K562 (cell line): ENCODE measurements around the gene GLT1D1. TPM values are rescaled to one million over a fixed set of nuclear protein-coding genes. Genes with fewer than 3 reads are reported as not detected.

Source experiments
- ATAC-seq: fragments of 200-7000 bp; cut with Tn5 transposase; 3 replicates; pipeline ENCODE4 v1.9.1; 2020; ENCODE audit warnings: moderate library complexity
- BruUV-seq: library from RNA; stranded (reverse); fragments of 400-500 nt; replicated peaks from 2 replicates; lab custom pipeline; 2021; lab: Mats Ljungman, UMichigan
- CTCF ChIA-PET: fragments of 300-600 bp; formaldehyde crosslinking; extraction: SDS; loops from one replicate; lab custom pipeline; 2021; ENCODE audit warnings: low intra/inter-chr PET ratio; lab: Yijun Ruan, JAX
- POLR2A ChIA-PET: fragments of 300-600, 350-650 bp; sonication (Branson Sonifier 250); formaldehyde crosslinking; extraction: SDS; loops from one replicate; lab custom pipeline; 2021; ENCODE audit warnings: antibody characterized with exemption, inconsistent platforms; lab: Yijun Ruan, JAX
- DNase-seq, 4 experiments: peaks; one replicate each; pipeline versions ENCODE4 v3.0.0 to v3.0.0-alpha.2; 2011 to 2018; ENCODE audit warnings: low spot score in 3 of 4, mixed read lengths in 3 of 4; ENCODE audit errors: extremely low read depth in 1 of 4
- FAIRE-seq: peaks from 2 replicates; lab custom pipeline; 2011; peaks lifted over from hg19 to GRCh38; lab: Jason Lieb, UNC
- H2AFZ ChIP-seq: 2 replicates; pipeline ENCODE4 v1.6.0; 2011; ENCODE audit warnings: low read depth, low read length, control low read depth, inconsistent platforms
- H3K27ac ChIP-seq: fragments of 200-600 bp; 3 replicates; pipeline ENCODE4 v1.8.0; 2011; ENCODE audit warnings: low read depth, mild to moderate bottlenecking, control low read depth, inconsistent platforms, low read length, moderate library complexity, mixed read lengths; ENCODE audit errors: extremely low read depth
- H3K27me3 ChIP-seq, 2 experiments: fragments of 300-600 bp in 1 of 2; 2 replicates in 1 of 2; 3 replicates in 1 of 2; pipeline versions ENCODE4 v1.6.0 to v1.8.0; 2011; ENCODE audit warnings: inconsistent platforms in 2 of 2, low read length in 2 of 2, mild to moderate bottlenecking in 1 of 2, mixed read lengths in 1 of 2, moderate library complexity in 1 of 2; ENCODE audit not compliant: control insufficient read depth in 2 of 2, insufficient read depth in 2 of 2
- H3K36me3 ChIP-seq: fragments of 300-600 bp; 3 replicates; pipeline ENCODE4 v1.8.0; 2011; ENCODE audit warnings: mild to moderate bottlenecking, low read length, inconsistent platforms; ENCODE audit not compliant: control insufficient read depth, insufficient read depth
- H3K4me1 ChIP-seq, 2 experiments: fragments of 200-600 bp in 1 of 2; replicated peaks in 1 of 2; 2 replicates in 1 of 2; 3 replicates in 1 of 2; pipeline versions ENCODE4 v1.5.1 to v1.8.0; 2011; ENCODE audit warnings: inconsistent platforms in 2 of 2, low read length in 2 of 2, mild to moderate bottlenecking in 1 of 2, mixed read lengths in 1 of 2, moderate library complexity in 1 of 2; ENCODE audit not compliant: control insufficient read depth in 2 of 2, insufficient read depth in 2 of 2
- H3K4me2 ChIP-seq: 2 replicates; pipeline ENCODE4 v1.6.1; 2011; ENCODE audit warnings: low read length, control low read depth, inconsistent platforms, mixed read lengths; ENCODE audit not compliant: insufficient read depth
- H3K4me3 ChIP-seq: fragments of 200-600 bp; sonication (generic), shearing (Covaris generic); 2 replicates; pipeline ENCODE4 v1.5.1; 2016; ENCODE audit warnings: control low read depth, inconsistent platforms
- H3K79me2 ChIP-seq: fragments of 200-600 bp; 3 replicates; pipeline ENCODE4 v1.8.0; 2011; ENCODE audit warnings: low read length, inconsistent platforms; ENCODE audit not compliant: control insufficient read depth, insufficient read depth
- H3K9ac ChIP-seq, 2 experiments: 2 replicates each; pipeline versions ENCODE4 v1.6.0 to v1.6.1; 2011; ENCODE audit warnings: low read depth in 2 of 2, low read length in 2 of 2, control low read depth in 1 of 2, inconsistent platforms in 1 of 2, mild to moderate bottlenecking in 1 of 2, mixed read lengths in 1 of 2; ENCODE audit not compliant: insufficient read depth in 1 of 2
- H3K9me1 ChIP-seq: one replicate; pipeline ENCODE4 v1.6.0; 2011; ENCODE audit warnings: inconsistent platforms, mild to moderate bottlenecking, low read length, moderate library complexity; ENCODE audit not compliant: control insufficient read depth, insufficient read depth
- H3K9me3 ChIP-seq: replicated peaks from 2 replicates; pipeline ENCODE4 v1.5.1; 2011; ENCODE audit warnings: low read depth, low read length, inconsistent platforms; ENCODE audit not compliant: control insufficient read depth, insufficient read depth
- H4K20me1 ChIP-seq: replicated peaks from 2 replicates; pipeline ENCODE4 v1.6.1; 2011; ENCODE audit warnings: low read length, inconsistent platforms, mixed read lengths; ENCODE audit not compliant: control insufficient read depth, insufficient read depth
- CREB1 ChIP-seq, 2 experiments: sonication (generic) in 1 of 2; formaldehyde crosslinking in 1 of 2; IDR thresholded peaks; 2 replicates each; pipeline versions ENCODE4 v1.6.1 to v1.8.0; 2012 to 2022; ENCODE audit warnings: inconsistent platforms in 1 of 2, mild to moderate bottlenecking in 1 of 2, missing genetic modification reagents in 1 of 2, moderate library complexity in 1 of 2
- GATAD2B ChIP-seq: fragments of 450-650 bp; IDR thresholded peaks from 2 replicates; pipeline ENCODE4 v1.6.1; 2017; ENCODE audit warnings: mild to moderate bottlenecking, borderline replicate concordance
- KLF13 ChIP-seq: fragments of 450-650 bp; IDR thresholded peaks from 2 replicates; pipeline ENCODE4 v1.6.1; 2016; ENCODE audit warnings: missing genetic modification characterization, low read depth, mild to moderate bottlenecking, missing compliant biosample characterization, moderate library complexity, borderline replicate concordance
- PCBP1 ChIP-seq: fragments of 200-400 bp; formaldehyde crosslinking; IDR thresholded peaks from 2 replicates; pipeline ENCODE4 v1.6.1; 2018; ENCODE audit warnings: mild to moderate bottlenecking, low read depth, low read length; ENCODE audit not compliant: poor library complexity, severe bottlenecking
- PRPF4 ChIP-seq: fragments of 200-400 bp; formaldehyde crosslinking; IDR thresholded peaks from one replicate; pipeline ENCODE4 v1.6.1; 2017; ENCODE audit warnings: low read length, low read depth, mild to moderate bottlenecking; ENCODE audit not compliant: insufficient read depth, poor library complexity, severe bottlenecking
- ZNF143 ChIP-seq: sonication (generic); formaldehyde crosslinking; IDR thresholded peaks from 2 replicates; pipeline ENCODE4 v1.9.0; 2022; ENCODE audit warnings: mild to moderate bottlenecking, missing genetic modification reagents
- ZNF354B ChIP-seq: fragments of 250-450 bp; sonication (Bioruptor Pico); IDR thresholded peaks from 2 replicates; pipeline ENCODE4 v1.4.0; 2020
- WGBS: fragments of 100-300 bp; shearing (Covaris generic); methylation state at CpG from one replicate; pipeline ENCODE4 v1.1.6; 2016; ENCODE audit warnings: low coverage, mixed read lengths; ENCODE audit not compliant: insufficient coverage; ENCODE audit errors: missing lambda C conversion rate; 5-methylcytosine and 5-hydroxymethylcytosine counted together
- in situ Hi-C: fragments of 300-500 bp; cut with MboI; formaldehyde crosslinking; loops from 4 replicates; pipeline ENCODE4 v1.15.0; 2018; ENCODE audit warnings: inconsistent platforms, mixed read lengths
- intact Hi-C: fragments of 100-400 bp; cut with micrococcal nuclease; formaldehyde crosslinking; loops from 2 replicates; pipeline ENCODE4 v1.14.2; 2022
- polyA plus RNA-seq, 8 experiments: library from polyadenylated mRNA; depleted of rRNA in 4 of 8; stranded (reverse) in 5 of 8; unstranded in 3 of 8; fragments of >200 nt; fragmentation: Nextera tagmentation in 2 of 8; fragmentation: Illumina TruSeq in 1 of 8; extraction: Ambion mirVana in 2 of 8; extraction: Trizol in 1 of 8; gene quantifications; 2 replicates each; pipeline versions ENCODE4 v1.2.1 to v1.2.3, GENCODE V29; 2011 to 2014; ENCODE audit warnings: inconsistent platforms in 1 of 8, missing spikeins in 1 of 8
- total RNA-seq, 7 experiments: library from RNA; depleted of rRNA in 6 of 7; stranded (reverse); fragments of >200 nt in 6 of 7; fragmentation: Illumina TruSeq in 2 of 7; extraction: Trizol in 2 of 7; gene quantifications; 2 replicates each; pipeline versions ENCODE4 v1.2.1 to v1.2.3, GENCODE V29; 2011 to 2021; ENCODE audit warnings: low replicate concordance in 1 of 7
- TF ChIP-seq, protein P1 (sequence below): fragments of 250-450 bp; sonication (Bioruptor Pico); IDR thresholded peaks from 2 replicates; pipeline ENCODE4 v1.5.0; 2020; ENCODE audit warnings: mild to moderate bottlenecking
- TF ChIP-seq, protein P2 (sequence below), 3 experiments: fragments of 200-800 bp in 1 of 3; fragments of 250-450 bp in 1 of 3; fragments of 450-650 bp in 1 of 3; sonication (Bioruptor Pico) in 1 of 3; sonication (Bioruptor generic) in 1 of 3; formaldehyde crosslinking in 1 of 3; IDR thresholded peaks; 2 replicates each; pipeline versions ENCODE4 v1.6.1 to v1.8.0; 2016 to 2022; ENCODE audit warnings: mild to moderate bottlenecking in 2 of 3, missing genetic modification characterization in 2 of 3, missing compliant biosample characterization in 1 of 3, moderate library complexity in 1 of 3
- TF ChIP-seq, protein P3 (sequence below): sonication (generic); formaldehyde crosslinking; IDR thresholded peaks from 2 replicates; pipeline ENCODE4 v1.8.0; 2022; ENCODE audit warnings: mild to moderate bottlenecking, missing genetic modification reagents
- TF ChIP-seq, protein P4 (sequence below), 2 experiments: fragments of 450-650 bp in 1 of 2; IDR thresholded peaks; 2 replicates each; pipeline ENCODE4 v1.6.1; 2011 to 2017; ENCODE audit warnings: low read depth in 2 of 2, antibody characterized with exemption in 1 of 2, borderline replicate concordance in 1 of 2, low read length in 1 of 2, mild to moderate bottlenecking in 1 of 2, mixed read lengths in 1 of 2; ENCODE audit not compliant: control insufficient read depth in 1 of 2

The GLT1D1 gene
- total and polyA plus RNA-seq, 9 of the 15 experiments (the other 6 are each of a cell fraction or from before 2014, with no cell fraction given): 0.04 TPM; not detected in 8

DNA sequence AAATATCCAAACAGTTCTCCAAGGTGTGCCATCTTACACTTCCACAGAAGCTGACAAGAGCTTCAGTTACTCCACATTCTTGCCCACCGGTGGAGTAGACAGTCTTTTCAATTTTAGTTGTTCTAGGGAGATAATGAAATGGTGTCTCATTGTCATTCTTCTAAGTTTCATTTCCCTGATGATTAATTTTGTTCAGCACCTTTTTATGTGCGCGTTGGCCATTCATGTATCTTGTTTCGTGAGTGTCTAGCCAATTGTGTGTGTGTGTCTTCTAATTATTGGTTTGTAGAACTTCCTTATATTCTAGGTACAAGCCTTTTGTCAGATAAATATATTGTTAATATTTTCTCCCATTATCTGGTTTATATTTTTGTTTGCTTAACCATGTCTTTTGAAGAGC lies 63.1 kb downstream of the GLT1D1 start:
- in situ Hi-C loops (no loop called here), intact Hi-C loops (no loop called here)
- no peak overlapping the region for H3K9ac ChIP-seq
- 0% methylated on average over 4 of the region's 4 CpGs for WGBS
- H3K79me2 ChIP-seq: no peaks in the 10 kb centered on the region
- peaks cover 12 to 35% of the 10 kb centered on the region in 2 experiments; a peak in 4 of 5 replicates for H3K27me3 ChIP-seq
- no peak overlapping the region for H3K4me3 ChIP-seq
- no peaks in the 10 kb centered on the region for H4K20me1 ChIP-seq
- no peak overlapping the region for H3K4me2 ChIP-seq
- ATAC-seq (no peak), FAIRE-seq (no peak), DNase-seq (no peak)
- CTCF ChIA-PET: no interaction called here
- H3K36me3 ChIP-seq: no peaks in the 10 kb centered on the region
- POLR2A ChIA-PET: no interaction called here
- BruUV-seq: no TSS peak
- H3K4me1 ChIP-seq: no peaks in the 10 kb centered on the region
- H3K9me3 ChIP-seq: no peaks in the 10 kb centered on the region
- no peaks in the 10 kb centered on the region for H3K9me1 ChIP-seq
- no peak overlapping the region for H3K27ac ChIP-seq
- no peak overlapping the region for H2AFZ ChIP-seq
- no peak for TF ChIP-seq PCBP1
- TF ChIP-seq, protein P1, sequence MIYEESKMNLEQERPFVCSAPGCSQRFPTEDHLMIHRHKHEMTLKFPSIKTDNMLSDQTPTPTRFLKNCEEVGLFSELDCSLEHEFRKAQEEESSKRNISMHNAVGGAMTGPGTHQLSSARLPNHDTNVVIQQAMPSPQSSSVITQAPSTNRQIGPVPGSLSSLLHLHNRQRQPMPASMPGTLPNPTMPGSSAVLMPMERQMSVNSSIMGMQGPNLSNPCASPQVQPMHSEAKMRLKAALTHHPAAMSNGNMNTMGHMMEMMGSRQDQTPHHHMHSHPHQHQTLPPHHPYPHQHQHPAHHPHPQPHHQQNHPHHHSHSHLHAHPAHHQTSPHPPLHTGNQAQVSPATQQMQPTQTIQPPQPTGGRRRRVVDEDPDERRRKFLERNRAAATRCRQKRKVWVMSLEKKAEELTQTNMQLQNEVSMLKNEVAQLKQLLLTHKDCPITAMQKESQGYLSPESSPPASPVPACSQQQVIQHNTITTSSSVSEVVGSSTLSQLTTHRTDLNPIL (CRISPR knock-in tag): no peak
- TF ChIP-seq, protein P2, sequence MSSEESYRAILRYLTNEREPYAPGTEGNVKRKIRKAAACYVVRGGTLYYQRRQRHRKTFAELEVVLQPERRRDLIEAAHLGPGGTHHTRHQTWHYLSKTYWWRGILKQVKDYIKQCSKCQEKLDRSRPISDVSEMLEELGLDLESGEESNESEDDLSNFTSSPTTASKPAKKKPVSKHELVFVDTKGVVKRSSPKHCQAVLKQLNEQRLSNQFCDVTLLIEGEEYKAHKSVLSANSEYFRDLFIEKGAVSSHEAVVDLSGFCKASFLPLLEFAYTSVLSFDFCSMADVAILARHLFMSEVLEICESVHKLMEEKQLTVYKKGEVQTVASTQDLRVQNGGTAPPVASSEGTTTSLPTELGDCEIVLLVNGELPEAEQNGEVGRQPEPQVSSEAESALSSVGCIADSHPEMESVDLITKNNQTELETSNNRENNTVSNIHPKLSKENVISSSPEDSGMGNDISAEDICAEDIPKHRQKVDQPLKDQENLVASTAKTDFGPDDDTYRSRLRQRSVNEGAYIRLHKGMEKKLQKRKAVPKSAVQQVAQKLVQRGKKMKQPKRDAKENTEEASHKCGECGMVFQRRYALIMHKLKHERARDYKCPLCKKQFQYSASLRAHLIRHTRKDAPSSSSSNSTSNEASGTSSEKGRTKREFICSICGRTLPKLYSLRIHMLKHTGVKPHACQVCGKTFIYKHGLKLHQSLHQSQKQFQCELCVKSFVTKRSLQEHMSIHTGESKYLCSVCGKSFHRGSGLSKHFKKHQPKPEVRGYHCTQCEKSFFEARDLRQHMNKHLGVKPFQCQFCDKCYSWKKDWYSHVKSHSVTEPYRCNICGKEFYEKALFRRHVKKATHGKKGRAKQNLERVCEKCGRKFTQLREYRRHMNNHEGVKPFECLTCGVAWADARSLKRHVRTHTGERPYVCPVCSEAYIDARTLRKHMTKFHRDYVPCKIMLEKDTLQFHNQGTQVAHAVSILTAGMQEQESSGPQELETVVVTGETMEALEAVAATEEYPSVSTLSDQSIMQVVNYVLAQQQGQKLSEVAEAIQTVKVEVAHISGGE (CRISPR knock-in tag; IDR thresholded peaks at IDR 0.05): no peak
- TF ChIP-seq GATAD2B: no peak
- TF ChIP-seq ZNF354B: no peak
- TF ChIP-seq KLF13 (tag): no peak
- TF ChIP-seq CREB1 (IDR thresholded peaks at IDR 0.05): no peak
- no peak for TF ChIP-seq CREB1 (CRISPR knock-in tag; IDR thresholded peaks at IDR 0.05)
- TF ChIP-seq PRPF4: no peak
- TF ChIP-seq, protein P3, sequence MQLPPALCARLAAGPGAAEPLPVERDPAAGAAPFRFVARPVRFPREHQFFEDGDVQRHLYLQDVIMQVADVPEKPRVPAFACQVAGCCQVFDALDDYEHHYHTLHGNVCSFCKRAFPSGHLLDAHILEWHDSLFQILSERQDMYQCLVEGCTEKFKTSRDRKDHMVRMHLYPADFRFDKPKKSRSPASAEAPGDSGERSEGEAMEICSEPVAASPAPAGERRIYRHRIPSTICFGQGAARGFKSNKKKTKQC (CRISPR knock-in tag): no peak
- no peak for TF ChIP-seq ZNF143
- TF ChIP-seq, protein P4, sequence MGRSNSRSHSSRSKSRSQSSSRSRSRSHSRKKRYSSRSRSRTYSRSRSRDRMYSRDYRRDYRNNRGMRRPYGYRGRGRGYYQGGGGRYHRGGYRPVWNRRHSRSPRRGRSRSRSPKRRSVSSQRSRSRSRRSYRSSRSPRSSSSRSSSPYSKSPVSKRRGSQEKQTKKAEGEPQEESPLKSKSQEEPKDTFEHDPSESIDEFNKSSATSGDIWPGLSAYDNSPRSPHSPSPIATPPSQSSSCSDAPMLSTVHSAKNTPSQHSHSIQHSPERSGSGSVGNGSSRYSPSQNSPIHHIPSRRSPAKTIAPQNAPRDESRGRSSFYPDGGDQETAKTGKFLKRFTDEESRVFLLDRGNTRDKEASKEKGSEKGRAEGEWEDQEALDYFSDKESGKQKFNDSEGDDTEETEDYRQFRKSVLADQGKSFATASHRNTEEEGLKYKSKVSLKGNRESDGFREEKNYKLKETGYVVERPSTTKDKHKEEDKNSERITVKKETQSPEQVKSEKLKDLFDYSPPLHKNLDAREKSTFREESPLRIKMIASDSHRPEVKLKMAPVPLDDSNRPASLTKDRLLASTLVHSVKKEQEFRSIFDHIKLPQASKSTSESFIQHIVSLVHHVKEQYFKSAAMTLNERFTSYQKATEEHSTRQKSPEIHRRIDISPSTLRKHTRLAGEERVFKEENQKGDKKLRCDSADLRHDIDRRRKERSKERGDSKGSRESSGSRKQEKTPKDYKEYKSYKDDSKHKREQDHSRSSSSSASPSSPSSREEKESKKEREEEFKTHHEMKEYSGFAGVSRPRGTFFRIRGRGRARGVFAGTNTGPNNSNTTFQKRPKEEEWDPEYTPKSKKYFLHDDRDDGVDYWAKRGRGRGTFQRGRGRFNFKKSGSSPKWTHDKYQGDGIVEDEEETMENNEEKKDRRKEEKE (IDR thresholded peaks at IDR 0.05; ENCODE audit: borderline replicate concordance in 1 of 2, control insufficient read depth in 1 of 2, low read depth in 2 of 2, low read length in 1 of 2): no peak
